AG04450 (cell line): ENCODE measurements around the gene NPC1L1. TPM values are rescaled to one million over a fixed set of nuclear protein-coding genes. Genes with fewer than 3 reads are reported as not detected.

Experiments
- CTCF ChIA-PET: fragments of 300-600, 350-600 bp; formaldehyde crosslinking; extraction: SDS; loops from one replicate; lab custom pipeline; 2022; ENCODE audit warnings: antibody characterized with exemption, inconsistent platforms; lab: Charles Lee
- POLR2A ChIA-PET: fragments of 350-600 bp; formaldehyde crosslinking; extraction: SDS; loops from one replicate; lab custom pipeline; 2021; ENCODE audit warnings: antibody characterized with exemption, inconsistent platforms; lab: Yijun Ruan, JAX
- DNase-seq: peaks from one replicate; pipeline ENCODE4 v3.0.0-alpha.2; 2011; ENCODE audit warnings: low read depth, low spot score
- H3K27ac ChIP-seq: one replicate; pipeline ENCODE4 v1.5.1; 2012; ENCODE audit warnings: low read depth, low read length, control low read depth
- H3K27me3 ChIP-seq: one replicate; pipeline ENCODE4 v1.6.0; 2012; ENCODE audit warnings: low read length; ENCODE audit not compliant: control insufficient read depth, insufficient read depth
- H3K4me3 ChIP-seq: 2 replicates; pipeline ENCODE4 v1.5.1; 2011; ENCODE audit warnings: mild to moderate bottlenecking, low read depth, low read length, control low read depth
- H3K9me3 ChIP-seq: 2 replicates; pipeline ENCODE4 v1.5.1; 2012; ENCODE audit warnings: low read length; ENCODE audit not compliant: control insufficient read depth, insufficient read depth
- CTCF ChIP-seq: IDR thresholded peaks from 2 replicates; pipeline ENCODE4 v1.5.1; 2011; ENCODE audit warnings: low read depth, low read length, control low read depth, inconsistent platforms
- polyA plus RNA-seq: library from polyadenylated mRNA; depleted of rRNA; stranded (reverse); fragments of >200 nt; gene quantifications from 2 replicates; pipeline ENCODE4 v1.2.3, GENCODE V29; 2011

Gene NPC1L1
- polyA plus RNA-seq, 1 experiment = 0.36 TPM

- H3K4me3 ChIP-seq = no peak overlapping the region
- ChIA-PET POLR2A (no interaction called here), CTCF (no interaction called here)
- H3K27me3 ChIP-seq = no peaks in the 10 kb centered on the region
- H3K27ac ChIP-seq = no peak overlapping the region
- no peak for DNase-seq
- H3K9me3 ChIP-seq = peaks cover 3% of the 10 kb centered on the region; the same call in 1 of the 2 replicates
- no peak for TF ChIP-seq CTCF
These were observed 520 bp downstream of the NPC1L1 start for GRCh38 chr7:44540592-44541027.

GRCh38 chr7:44539669-44540506, 1.2 kb downstream of the NPC1L1 start:
- no peak for DNase-seq
- no peaks in the 10 kb centered on the region for H3K27me3 ChIP-seq
- ChIA-PET CTCF (interaction anchor here (0.5 kb wide), 1 partner anchor 266 kb away, joined by 3 read pairs; no protein-coding TSS in a partner anchor), POLR2A (no interaction called here)
- no peak overlapping the region for H3K27ac ChIP-seq
- no peak for TF ChIP-seq CTCF
- no peak overlapping the region for H3K4me3 ChIP-seq
- H3K9me3 ChIP-seq = peaks cover 3% of the 10 kb centered on the region; the same call in 1 of the 2 replicates

GRCh38 chr7:44538798-44539668, 2.1 kb downstream of the NPC1L1 start:
- no peak overlapping the region for H3K27ac ChIP-seq
- no peaks in the 10 kb centered on the region for H3K27me3 ChIP-seq
- TF ChIP-seq CTCF = no peak
- ChIA-PET CTCF (interaction anchor here (0.5 kb wide), 1 partner anchor 267 kb away, joined by 3 read pairs; no protein-coding TSS in a partner anchor), POLR2A (no interaction called here)
- H3K4me3 ChIP-seq = no peak overlapping the region
- peaks cover 3% of the 10 kb centered on the region; the same call in 1 of the 2 replicates for H3K9me3 ChIP-seq
- DNase-seq = no peak

- ChIA-PET CTCF (no interaction called here), POLR2A (no interaction called here)
- no peak for DNase-seq
- no peak for TF ChIP-seq CTCF
- Histone ChIP-seq H3K27ac (no peak overlapping the region), H3K9me3 (peaks cover 3% of the 10 kb centered on the region; the same call in 1 of the 2 replicates), H3K4me3 (no peak overlapping the region), H3K27me3 (no peaks in the 10 kb centered on the region)
These were observed 2.9 kb downstream of the NPC1L1 start for GRCh38 chr7:44538093-44538797.
